Measurements from ENCODE around the gene NAT9.

NAT9 gene

DNA sequence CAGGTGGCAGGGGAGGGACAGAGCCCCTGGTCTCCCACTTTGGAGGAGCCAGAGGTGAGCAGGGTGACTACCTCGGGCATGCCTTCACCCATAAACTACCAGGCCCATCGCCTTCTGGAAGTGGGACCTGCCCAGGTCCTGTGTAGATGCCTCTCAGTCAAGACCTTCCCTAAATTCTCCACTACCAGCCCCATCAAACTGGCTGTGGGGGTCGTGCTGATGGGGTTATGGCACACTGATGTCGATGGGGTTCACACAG, 44.9 kb downstream of the NAT9 start:
- FAIRE-seq, result no peak
- no peak for DNase-seq (ENCODE audit: low spot score)

DNA sequence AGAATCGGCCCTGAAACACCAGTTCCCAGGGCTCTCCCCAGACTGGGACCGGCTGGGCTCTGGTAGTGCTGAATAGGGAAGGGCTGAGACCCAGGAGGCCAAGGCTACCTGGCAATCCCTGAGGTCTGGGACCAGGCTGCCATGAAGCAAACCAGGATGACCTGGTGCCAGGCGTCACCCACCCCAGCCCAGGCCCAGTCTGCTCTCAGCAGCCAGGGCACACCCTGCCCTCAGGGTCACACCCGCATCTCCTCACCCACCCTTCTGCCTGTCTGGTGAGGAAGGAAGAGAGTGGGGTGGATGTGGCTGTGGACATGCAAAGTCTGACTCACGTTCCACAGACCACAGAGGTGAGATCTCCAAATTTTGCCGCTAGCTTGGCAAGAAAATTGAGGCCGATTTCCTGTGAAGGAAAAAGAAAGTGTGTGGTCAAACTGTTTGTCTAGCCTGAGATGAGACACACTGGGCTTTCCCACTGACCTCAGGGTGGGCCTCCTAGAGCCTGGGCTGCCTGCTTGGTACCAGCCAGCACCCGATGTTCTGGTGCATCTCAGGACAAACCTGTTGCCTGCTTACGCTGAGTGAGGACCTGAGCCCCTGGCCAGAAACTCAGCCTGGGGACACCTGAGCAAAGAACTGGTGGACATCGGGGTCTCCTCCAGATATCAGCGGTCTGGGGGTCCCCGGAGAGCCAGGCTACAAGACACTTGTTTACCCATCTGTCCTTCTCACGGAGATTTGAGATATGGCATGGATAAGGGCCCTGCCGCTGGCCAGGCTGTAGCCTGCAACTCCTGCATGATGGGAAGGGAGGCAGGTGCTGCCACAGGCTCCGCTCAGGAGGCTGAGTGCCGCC, 45.4 kb downstream of the NAT9 start:
- DNase-seq (ENCODE audit: low spot score), result no peak

DNA sequence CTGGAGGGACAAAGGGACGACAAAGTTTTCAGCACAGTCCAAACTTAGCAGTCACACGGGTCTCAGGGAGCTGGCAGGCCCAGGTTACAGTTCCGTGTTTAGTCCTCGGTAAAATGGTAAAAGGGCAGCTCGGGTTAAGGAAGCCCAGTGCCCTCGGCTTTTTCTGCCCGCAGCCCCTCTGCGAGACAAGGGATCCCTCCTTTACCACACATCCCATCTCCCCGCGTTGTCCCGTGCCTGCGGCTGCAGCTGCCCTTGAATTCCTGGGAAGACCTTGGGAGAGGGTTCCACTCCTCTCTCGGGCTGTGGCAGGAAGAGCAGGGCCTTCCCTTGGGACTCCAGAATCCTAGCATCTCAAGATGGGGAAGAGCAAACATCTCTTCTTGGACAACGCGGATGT, 46.3 kb downstream of the NAT9 start:
- DNase-seq (ENCODE audit: low spot score) (no peak), FAIRE-seq (no peak)

More for the DNA sequence above, 45.4 kb downstream of the NAT9 start:
- no peak for FAIRE-seq

GRCh38 chr17:74729368-74729767, 46.8 kb downstream of the NAT9 start:
- DNase-seq (ENCODE audit: low spot score) (no peak), FAIRE-seq (no peak)

- FAIRE-seq, result peak; percentile 99
- no peak for DNase-seq (ENCODE audit: low spot score)
Observed at GRCh38 chr17:74728702-74729075, 47.5 kb downstream of the NAT9 start.

- FAIRE-seq, result no peak
Observed at GRCh38 chr17:74728033-74728701, 48.0 kb downstream of the NAT9 start.

DNA sequence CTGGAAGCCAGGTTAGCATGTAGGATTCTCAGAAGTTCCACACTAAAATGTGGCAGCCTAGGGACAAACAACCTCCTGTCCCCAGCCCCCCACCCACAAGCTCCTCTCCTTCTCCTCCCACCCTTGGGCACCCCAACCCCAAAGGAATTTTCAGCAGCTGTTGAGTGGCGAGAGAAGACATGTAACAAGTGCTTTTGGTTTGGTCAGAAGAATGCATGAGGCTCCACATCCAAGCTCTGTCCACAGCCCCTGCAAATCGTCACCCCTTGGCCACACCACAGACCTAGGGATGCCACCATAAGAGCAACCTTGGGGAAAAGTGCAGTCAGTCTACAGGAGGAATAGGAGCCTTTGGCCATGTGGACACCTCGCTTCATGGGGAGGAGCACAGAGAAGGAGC, 51.0 kb downstream of the NAT9 start:
- no peak for FAIRE-seq
- no peak for DNase-seq (ENCODE audit: low spot score)

More at GRCh38 chr17:74728033-74728701, 48.0 kb downstream of the NAT9 start:
- no peak for DNase-seq (ENCODE audit: low spot score)

DNA sequence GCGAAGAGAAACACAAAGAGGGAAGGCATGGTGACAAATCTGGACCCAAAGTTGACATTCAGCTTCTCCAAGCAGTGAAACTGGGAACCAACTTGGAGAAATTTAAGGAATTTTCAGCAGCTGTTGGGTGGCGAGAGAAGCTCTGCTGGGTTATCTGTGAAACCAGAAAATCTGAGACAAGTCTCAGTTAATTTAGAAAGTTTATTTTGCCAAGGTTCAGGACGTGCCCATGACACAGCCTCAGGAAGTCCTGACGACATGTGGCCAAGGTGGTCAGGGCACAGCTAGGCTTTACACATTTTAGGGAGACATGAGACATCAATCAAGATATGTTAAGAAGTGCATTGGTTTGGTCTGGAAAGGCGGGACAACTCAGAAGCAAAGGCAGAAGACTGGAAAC, 52.3 kb downstream of the NAT9 start:
- FAIRE-seq (no peak), DNase-seq (ENCODE audit: low spot score) (no peak)

DNA sequence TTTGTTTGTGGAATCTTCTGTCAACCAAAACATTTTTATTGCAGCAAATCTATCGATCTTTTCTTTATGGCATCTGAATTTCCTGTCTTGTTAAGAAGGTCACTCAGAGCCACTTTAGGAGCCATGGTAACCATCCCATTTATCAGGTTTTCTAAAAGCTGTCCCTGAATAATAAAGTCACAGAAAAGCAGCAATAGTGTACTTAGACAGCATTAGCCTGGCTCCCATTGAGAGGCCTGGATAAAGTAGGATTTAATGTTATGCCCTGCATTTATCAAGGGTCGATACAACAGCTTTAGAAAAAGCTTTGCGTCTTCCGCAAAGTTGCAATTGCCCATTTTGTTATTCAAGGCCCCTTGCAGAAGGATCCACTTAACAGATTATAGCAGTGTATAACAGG, 53.4 kb downstream of the NAT9 start:
- no peak for FAIRE-seq

More for the DNA sequence above, 53.4 kb downstream of the NAT9 start:
- DNase-seq (ENCODE audit: low spot score), result no peak
